K562 (cell line): ENCODE data around the gene UVRAG. TPM values are rescaled to one million over a fixed set of nuclear protein-coding genes. Genes with fewer than 3 reads are reported as not detected.

Experiments
- ASH1L ChIP-seq: fragments of 450-650 bp; IDR thresholded peaks from 2 replicates; pipeline ENCODE4 v1.6.1; 2018; ENCODE audit warnings: borderline replicate concordance, mild to moderate bottlenecking, low read depth; ENCODE audit not compliant: partially characterized antibody
- CC2D1A ChIP-seq: fragments of 450-650 bp; IDR thresholded peaks from 2 replicates; pipeline ENCODE4 v1.6.1; 2017; ENCODE audit warnings: mild to moderate bottlenecking
- MECOM ChIP-seq: fragments of 250-450 bp; sonication (Bioruptor Pico); IDR thresholded peaks from 2 replicates; pipeline ENCODE4 v1.8.0; 2022; ENCODE audit warnings: inconsistent platforms
- NFIC ChIP-seq: fragments of 450-650 bp; IDR thresholded peaks from 2 replicates; pipeline ENCODE4 v1.6.1; 2017; ENCODE audit warnings: mild to moderate bottlenecking, inconsistent platforms
- SAP30 ChIP-seq: fragments of 200-600 bp; sonication (generic); IDR thresholded peaks from 2 replicates; pipeline ENCODE4 v1.6.1; 2012; ENCODE audit warnings: borderline replicate concordance, low read depth, mild to moderate bottlenecking, moderate library complexity, low read length, control low read depth, inconsistent platforms; ENCODE audit not compliant: insufficient read depth, poor library complexity, severe bottlenecking
- SETDB1 ChIP-seq: IDR thresholded peaks from one replicate; pipeline ENCODE4 v1.6.1; 2012; ENCODE audit warnings: low read length, control low read depth, inconsistent platforms
- SMC3 ChIP-seq: conservative IDR thresholded peaks from 2 replicates; pipeline ENCODE4 v1.6.1; 2011; ENCODE audit warnings: low read depth, low read length, improper control_type of control experiment; ENCODE audit not compliant: insufficient read depth
- ZBTB49 ChIP-seq: sonication (generic); formaldehyde crosslinking; IDR thresholded peaks from 2 replicates; pipeline ENCODE4 v1.8.0; 2022; ENCODE audit warnings: missing genetic modification reagents, mild to moderate bottlenecking, borderline replicate concordance
- ZNF121 ChIP-seq: sonication (generic); formaldehyde crosslinking; conservative IDR thresholded peaks from 2 replicates; pipeline ENCODE4 v1.8.0; 2022; ENCODE audit warnings: missing genetic modification reagents
- ZNF217 ChIP-seq: sonication (generic); formaldehyde crosslinking; IDR thresholded peaks from 2 replicates; pipeline ENCODE4 v1.8.0; 2022; ENCODE audit warnings: mild to moderate bottlenecking, missing genetic modification reagents
- ZNF282 ChIP-seq: sonication (generic); formaldehyde crosslinking; IDR thresholded peaks from 2 replicates; pipeline ENCODE4 v1.8.1; 2023; ENCODE audit warnings: missing genetic modification reagents
- ZNF3 ChIP-seq: fragments of 250-450 bp; sonication (Bioruptor Pico); IDR thresholded peaks from 2 replicates; pipeline ENCODE4 v1.5.0; 2021; ENCODE audit warnings: mild to moderate bottlenecking, moderate library complexity
- polyA plus RNA-seq, 8 experiments: library from polyadenylated mRNA; depleted of rRNA in 4 of 8; stranded (reverse) in 5 of 8; unstranded in 3 of 8; fragments of >200 nt; fragmentation: Nextera tagmentation in 2 of 8; fragmentation: Illumina TruSeq in 1 of 8; extraction: Ambion mirVana in 2 of 8; extraction: Trizol in 1 of 8; gene quantifications; 2 replicates each; pipeline versions ENCODE4 v1.2.1 to v1.2.3, GENCODE V29; 2011 to 2014; ENCODE audit warnings: inconsistent platforms in 1 of 8, missing spikeins in 1 of 8
- total RNA-seq, 7 experiments: library from RNA; depleted of rRNA in 6 of 7; stranded (reverse); fragments of >200 nt in 6 of 7; fragmentation: Illumina TruSeq in 2 of 7; extraction: Trizol in 2 of 7; gene quantifications; 2 replicates each; pipeline versions ENCODE4 v1.2.1 to v1.2.3, GENCODE V29; 2011 to 2021; ENCODE audit warnings: low replicate concordance in 1 of 7
- TF ChIP-seq, protein P1 (sequence below): fragments of 450-650 bp; formaldehyde crosslinking; IDR thresholded peaks from 2 replicates; pipeline ENCODE4 v1.4.0; 2022; ENCODE audit warnings: mild to moderate bottlenecking, moderate library complexity
- TF ChIP-seq, protein P2 (sequence below): fragments of 450-650 bp; formaldehyde crosslinking; conservative IDR thresholded peaks from 2 replicates; pipeline ENCODE4 v1.4.0; 2022; ENCODE audit warnings: mild to moderate bottlenecking, missing genetic modification characterization

Gene UVRAG
- total and polyA plus RNA-seq, 9 of the 15 experiments (the other 6 are each of a cell fraction or from before 2014, with no cell fraction given), result 3.1 to 17.8 (median 12.4) TPM

DNA sequence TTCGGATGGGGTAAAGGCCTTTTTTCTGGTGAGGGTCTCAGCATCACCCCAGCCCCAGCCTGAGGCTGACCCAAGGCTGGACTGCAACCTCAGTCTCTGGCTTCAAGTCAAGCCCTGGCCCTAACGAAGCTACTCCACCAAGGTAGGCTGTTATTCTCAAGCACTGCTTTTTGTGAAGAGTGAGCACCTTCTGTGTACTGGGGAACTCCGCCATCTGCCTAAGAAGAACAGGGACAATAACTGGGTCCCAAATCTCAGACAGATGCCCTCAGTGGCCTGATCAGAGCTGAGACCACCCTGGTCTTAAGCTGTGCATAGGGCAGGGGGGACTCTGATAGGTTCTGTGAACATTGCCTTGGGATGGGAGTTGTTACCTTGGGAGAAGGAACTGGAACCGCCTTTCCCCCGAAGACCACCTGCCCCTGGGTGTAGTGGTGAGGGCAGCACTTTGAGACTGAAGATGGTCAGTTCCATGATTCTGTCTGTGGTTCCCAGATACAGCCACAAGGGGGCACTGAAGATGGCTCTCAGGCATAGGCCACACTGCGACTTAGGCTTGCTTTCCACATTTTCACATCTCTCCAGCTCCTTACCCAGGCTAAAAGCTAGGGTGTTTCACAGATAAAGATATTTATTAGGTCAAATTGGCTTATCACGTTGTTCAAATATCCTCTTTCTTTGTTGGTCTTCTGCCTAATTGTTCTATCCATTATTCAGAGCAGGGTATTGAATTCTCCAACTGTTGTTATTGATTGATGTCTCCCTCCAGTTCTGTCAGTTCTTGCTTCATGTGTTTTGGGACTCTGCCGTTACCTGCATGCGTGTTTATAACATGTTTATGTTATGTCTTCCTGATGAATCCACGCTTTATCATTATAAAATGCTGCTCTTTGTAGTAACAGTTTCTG is 11.8 kb upstream of the UVRAG start (continued):
- TF ChIP-seq ZBTB49 (CRISPR knock-in tag) (no peak), ZNF121 (CRISPR knock-in tag) (no peak), ASH1L (no peak), SMC3 (peak; percentile 81), ZNF217 (no peak), ZNF3 (CRISPR knock-in tag) (no peak), MECOM (no peak), CC2D1A (peak; percentile 18; the same call in 1 of the 2 replicates), SETDB1 (no peak), SAP30 (no peak), NFIC (no peak), ZNF282 (no peak)
- TF ChIP-seq, protein P1, sequence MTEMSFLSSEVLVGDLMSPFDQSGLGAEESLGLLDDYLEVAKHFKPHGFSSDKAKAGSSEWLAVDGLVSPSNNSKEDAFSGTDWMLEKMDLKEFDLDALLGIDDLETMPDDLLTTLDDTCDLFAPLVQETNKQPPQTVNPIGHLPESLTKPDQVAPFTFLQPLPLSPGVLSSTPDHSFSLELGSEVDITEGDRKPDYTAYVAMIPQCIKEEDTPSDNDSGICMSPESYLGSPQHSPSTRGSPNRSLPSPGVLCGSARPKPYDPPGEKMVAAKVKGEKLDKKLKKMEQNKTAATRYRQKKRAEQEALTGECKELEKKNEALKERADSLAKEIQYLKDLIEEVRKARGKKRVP, result no peak
- TF ChIP-seq, protein P2, sequence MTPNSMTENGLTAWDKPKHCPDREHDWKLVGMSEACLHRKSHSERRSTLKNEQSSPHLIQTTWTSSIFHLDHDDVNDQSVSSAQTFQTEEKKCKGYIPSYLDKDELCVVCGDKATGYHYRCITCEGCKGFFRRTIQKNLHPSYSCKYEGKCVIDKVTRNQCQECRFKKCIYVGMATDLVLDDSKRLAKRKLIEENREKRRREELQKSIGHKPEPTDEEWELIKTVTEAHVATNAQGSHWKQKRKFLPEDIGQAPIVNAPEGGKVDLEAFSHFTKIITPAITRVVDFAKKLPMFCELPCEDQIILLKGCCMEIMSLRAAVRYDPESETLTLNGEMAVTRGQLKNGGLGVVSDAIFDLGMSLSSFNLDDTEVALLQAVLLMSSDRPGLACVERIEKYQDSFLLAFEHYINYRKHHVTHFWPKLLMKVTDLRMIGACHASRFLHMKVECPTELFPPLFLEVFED (CRISPR knock-in tag), result 0 out of 2 replicates have a peak, but pooled peaks have one; percentile 18
